Kidney epithelial cell (primary cell): ENCODE measurements around the gene ELL2. TPM values are rescaled to one million over a fixed set of nuclear protein-coding genes. Genes with fewer than 3 reads are reported as not detected.

Experiments used
- DNase-seq: peaks from one replicate; pipeline ENCODE4 v3.0.0-alpha.2; 2010; ENCODE audit warnings: low read depth
- H3K27me3 ChIP-seq: 2 replicates; pipeline ENCODE4 v1.6.0; 2011; ENCODE audit warnings: low read length; ENCODE audit not compliant: control insufficient read depth, insufficient read depth
- H3K36me3 ChIP-seq: 2 replicates; pipeline ENCODE4 v1.5.1; 2011; ENCODE audit warnings: low read length; ENCODE audit not compliant: control insufficient read depth, insufficient read depth
- H3K4me3 ChIP-seq: 2 replicates; pipeline ENCODE4 v1.5.1; 2011; ENCODE audit warnings: low read depth, mild to moderate bottlenecking, control low read depth, low read length
- total RNA-seq: library from RNA; depleted of rRNA; stranded (reverse); fragments of >200 nt; gene quantifications from 2 replicates; pipeline ENCODE4 v1.2.3, GENCODE V29; 2015
- TF ChIP-seq, protein P1 (sequence below): IDR thresholded peaks from 2 replicates; pipeline ENCODE4 v1.5.1; 2011; ENCODE audit warnings: mild to moderate bottlenecking, moderate library complexity, low read length, control low read depth, inconsistent platforms; ENCODE audit not compliant: insufficient read depth, poor library complexity, severe bottlenecking

The ELL2 gene
- total RNA-seq, 1 donor from 2014 or later = 14.1 TPM

DNA sequence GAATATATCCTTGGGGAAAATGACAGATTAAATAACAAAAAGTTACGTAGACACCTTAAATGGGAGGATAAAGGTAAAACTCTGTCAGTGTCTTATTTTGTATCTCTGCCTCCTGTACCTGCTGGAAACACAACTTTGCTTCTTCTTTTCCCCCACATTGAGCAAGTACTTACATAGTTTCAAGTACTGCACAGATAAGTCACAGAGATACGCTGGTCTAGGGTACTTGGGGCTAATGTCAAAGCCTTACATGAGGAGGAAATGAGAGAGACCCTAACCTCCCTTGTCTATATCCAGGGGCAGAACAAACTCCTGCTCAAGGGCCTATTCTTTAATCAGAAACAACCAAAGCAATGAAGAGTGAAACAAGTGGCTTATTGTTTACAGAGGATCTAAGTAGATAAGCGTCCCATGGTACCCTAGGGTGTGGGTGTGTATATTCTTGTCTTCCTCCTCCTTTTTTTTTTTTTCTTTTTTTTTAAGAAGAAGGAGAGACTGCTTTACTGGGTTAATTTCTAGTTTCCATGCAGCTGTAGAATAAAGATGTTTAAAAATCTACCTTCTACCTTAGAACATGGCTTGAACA is 43.1 kb downstream of the ELL2 start:
- H3K4me3 ChIP-seq = no peak overlapping the region

DNA sequence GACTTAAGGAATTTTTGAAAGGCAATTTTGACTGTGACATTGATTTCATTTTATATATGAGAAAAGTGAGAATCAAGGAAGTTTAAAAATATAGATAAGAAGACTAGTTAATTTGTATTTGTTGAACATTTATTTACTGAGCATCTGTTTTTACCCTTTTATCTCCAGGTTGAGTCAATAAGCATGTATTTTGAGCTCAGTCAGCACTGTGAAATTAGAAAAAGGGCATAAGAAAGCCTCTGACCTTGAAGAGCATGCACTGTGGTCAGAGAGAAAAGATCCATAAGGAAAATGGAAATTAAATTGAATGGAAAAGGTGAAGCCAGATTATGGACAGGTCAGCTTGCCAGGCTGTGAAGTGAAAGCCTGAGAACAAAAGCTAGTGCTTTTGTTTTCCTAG is 44.4 kb downstream of the ELL2 start:
- no peak overlapping the region for H3K4me3 ChIP-seq
- H3K27me3 ChIP-seq = no peaks in the 10 kb centered on the region
- TF ChIP-seq, protein P1, sequence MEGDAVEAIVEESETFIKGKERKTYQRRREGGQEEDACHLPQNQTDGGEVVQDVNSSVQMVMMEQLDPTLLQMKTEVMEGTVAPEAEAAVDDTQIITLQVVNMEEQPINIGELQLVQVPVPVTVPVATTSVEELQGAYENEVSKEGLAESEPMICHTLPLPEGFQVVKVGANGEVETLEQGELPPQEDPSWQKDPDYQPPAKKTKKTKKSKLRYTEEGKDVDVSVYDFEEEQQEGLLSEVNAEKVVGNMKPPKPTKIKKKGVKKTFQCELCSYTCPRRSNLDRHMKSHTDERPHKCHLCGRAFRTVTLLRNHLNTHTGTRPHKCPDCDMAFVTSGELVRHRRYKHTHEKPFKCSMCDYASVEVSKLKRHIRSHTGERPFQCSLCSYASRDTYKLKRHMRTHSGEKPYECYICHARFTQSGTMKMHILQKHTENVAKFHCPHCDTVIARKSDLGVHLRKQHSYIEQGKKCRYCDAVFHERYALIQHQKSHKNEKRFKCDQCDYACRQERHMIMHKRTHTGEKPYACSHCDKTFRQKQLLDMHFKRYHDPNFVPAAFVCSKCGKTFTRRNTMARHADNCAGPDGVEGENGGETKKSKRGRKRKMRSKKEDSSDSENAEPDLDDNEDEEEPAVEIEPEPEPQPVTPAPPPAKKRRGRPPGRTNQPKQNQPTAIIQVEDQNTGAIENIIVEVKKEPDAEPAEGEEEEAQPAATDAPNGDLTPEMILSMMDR = no peak
- DNase-seq = no peak
- H3K36me3 ChIP-seq = no peaks in the 10 kb centered on the region

More for the DNA sequence above, 43.1 kb downstream of the ELL2 start:
- no peaks in the 10 kb centered on the region for H3K36me3 ChIP-seq
- H3K27me3 ChIP-seq = no peaks in the 10 kb centered on the region
- no peak for DNase-seq
- TF ChIP-seq, protein P1 = no peak

DNA sequence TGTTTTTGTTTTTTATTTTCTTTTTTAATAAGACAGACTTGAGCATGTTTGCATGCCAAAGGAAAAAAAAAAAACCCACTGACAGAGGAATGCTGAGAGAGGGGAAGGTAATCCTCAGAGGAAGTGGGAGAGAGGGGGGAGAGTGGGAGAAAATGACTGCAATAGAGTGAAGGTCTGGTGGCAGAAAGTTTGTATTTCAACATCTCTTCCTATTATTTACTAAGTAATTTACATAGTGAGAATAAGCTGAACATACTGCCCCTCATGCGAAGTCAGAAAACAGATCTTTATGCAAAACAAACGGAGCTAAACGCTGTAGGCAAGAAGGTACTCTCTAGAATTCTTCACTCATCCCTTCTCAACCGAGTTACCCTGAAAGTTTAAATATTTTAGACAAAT is 45.0 kb downstream of the ELL2 start:
- Histone ChIP-seq H3K4me3 (no peak overlapping the region), H3K27me3 (no peaks in the 10 kb centered on the region), H3K36me3 (no peaks in the 10 kb centered on the region)
- DNase-seq = no peak
- TF ChIP-seq, protein P1 = no peak

DNA sequence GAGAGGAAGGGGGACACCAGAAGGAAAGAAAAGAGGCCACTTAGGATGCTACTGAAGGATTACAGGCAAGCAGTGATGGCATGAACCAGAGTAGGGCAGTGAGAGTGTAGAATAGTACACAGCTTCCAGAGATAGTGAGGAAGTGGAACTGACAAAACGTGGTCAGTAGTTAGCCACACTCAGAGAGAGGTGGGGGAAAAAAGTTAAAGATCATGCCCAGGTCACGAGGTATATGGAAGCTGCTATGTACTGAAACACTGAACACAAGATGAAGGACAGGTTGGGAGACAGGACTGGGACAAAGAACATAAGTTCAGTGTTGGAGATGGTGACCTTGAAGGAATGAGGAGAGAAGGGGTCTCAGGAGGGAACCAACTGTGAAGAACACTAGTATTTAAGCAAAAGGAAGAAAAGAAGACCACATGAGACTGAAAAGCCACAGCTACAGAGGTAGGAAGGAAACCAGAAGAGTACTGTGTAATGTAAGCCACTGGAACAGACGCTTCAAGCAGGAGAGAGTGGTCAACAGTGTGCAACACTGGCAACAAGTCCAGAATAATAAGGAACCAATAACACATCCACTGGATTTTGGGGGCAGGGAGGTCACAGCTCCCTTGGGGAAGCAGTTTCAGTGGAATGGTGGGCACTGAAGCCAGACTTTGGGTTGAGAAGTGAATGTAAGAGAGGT is 45.5 kb downstream of the ELL2 start:
- TF ChIP-seq, protein P1 = no peak
- Histone ChIP-seq H3K36me3 (no peaks in the 10 kb centered on the region), H3K27me3 (no peaks in the 10 kb centered on the region), H3K4me3 (no peak overlapping the region)
- DNase-seq = no peak

DNA sequence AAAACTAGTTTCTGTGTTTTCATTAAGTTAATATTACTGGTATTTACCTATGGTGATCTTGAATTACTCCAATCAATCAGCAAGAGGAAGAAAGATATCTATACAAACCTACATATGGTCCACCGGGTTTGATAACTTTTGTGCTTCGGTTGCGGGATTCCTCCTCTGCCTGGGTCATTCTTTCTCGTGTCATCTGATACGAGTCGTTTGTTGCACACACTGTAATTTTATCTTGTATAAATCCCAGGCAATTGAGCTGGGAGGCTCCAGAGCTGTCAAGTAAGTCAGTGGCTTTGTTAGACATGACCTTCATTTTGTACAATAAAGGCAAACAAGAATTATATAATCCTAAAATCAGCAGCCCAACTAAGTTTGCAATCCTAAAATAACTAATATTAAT is 48.0 kb downstream of the ELL2 start:
- H3K36me3 ChIP-seq = no peaks in the 10 kb centered on the region
- TF ChIP-seq, protein P1 = no peak

DNA sequence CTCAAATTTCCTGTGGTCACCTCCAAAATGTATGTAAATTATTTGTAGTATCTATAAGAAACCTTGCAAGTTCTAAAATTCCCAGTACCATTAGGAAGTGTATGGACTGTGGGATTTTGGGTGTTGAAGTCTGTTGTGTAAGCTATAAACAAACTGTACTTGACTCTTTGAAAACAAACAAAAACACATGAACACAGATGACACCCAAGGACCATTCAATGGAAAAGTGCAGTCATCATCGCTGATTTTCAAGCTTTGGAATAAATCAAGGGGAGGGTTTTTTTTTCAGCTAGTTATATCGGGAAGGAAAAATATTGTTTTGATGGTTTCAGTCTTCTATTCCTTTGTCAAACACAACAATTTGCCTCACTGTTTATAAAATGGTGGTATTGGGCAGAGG is 49.6 kb downstream of the ELL2 start:
- Histone ChIP-seq H3K4me3 (no peak overlapping the region), H3K36me3 (no peaks in the 10 kb centered on the region), H3K27me3 (no peaks in the 10 kb centered on the region)
- no peak for DNase-seq
- TF ChIP-seq, protein P1 = no peak

More for the DNA sequence above, 48.0 kb downstream of the ELL2 start:
- H3K4me3 ChIP-seq = no peak overlapping the region
- H3K27me3 ChIP-seq = no peaks in the 10 kb centered on the region
- DNase-seq = no peak
